OCI-M1 (cell line): Measurements from ENCODE around the gene FCGR3A.
"Not testable (repeated sequence)": the region's sequence is repeated elsewhere in the genome, so short reads cannot be mapped to it uniquely, and the experiment has no call there.

Source experiments
- DNase-seq: peaks from one replicate; lab custom pipeline; 2025; lab: John Stamatoyannopoulos, UW

FCGR3A gene

DNA sequence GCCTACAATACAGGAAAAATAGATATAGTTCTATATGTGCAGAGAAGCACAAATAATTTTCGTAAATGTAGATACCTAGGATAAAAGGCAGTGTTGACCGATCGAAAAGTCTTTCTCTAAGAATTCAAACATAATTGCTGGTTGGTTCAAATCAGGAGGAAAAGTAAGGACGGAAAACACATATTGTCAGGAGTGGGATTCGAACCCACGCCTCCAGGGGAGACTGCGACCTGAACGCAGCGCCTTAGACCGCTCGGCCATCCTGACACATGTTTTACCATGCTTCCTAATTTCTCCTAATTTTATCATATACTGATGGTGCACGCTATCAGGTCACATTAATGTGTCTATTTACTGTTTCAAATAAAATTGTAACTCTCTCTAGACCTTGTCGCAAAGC is 19.5 kb downstream of the FCGR3A start:
- peak; percentile 94 for DNase-seq

DNA sequence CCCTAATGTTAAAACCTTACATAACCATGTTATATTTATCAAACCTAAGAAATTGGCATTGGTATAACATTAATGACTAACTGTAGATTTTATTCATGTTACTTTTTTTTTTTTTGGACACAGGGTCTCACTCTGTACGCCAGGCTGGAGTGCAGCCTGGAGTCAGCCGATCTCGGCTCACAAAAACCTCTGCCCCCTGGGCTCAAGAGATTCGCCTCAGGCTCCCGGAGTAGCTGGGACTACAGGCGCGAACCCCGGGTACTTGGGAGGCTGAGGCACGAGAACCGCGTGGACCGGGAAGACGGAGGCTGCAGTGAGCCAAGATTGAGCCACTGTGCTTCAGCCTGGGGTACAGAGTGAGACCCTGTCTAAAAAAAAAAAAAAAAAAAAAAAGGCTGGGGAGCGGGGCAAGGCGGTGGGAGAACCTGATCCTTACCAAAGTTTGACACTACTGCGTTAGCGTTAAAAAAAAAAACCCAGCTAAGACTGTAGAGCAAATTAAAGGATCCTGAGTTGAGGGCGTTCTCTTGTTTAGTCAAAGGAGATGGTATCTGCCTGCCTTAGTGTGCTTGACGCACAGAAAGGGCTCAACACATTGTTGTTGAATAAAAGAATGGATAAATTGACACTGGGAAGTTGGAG is 20.0 kb downstream of the FCGR3A start:
- DNase-seq: peak; percentile 60

DNA sequence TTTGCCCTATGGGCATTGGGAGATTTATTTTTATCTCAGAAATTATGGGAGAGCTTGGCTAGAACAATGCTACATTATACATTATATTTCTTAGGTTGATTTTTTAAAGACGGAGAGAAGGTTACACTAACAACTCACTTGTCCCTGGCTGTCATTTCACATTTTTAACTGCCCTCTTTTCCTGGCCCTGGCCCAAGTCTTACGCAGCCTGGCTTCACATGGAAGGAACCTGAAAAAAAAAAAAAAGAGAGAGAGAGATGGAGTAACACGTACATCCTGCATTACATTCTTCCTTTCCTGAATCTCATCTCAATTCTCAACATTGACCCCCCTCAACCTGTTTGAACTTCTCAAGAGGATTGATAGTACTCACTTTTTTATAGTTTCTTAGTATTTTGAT is 21.1 kb downstream of the FCGR3A start:
- peak; percentile 33 for DNase-seq

DNA sequence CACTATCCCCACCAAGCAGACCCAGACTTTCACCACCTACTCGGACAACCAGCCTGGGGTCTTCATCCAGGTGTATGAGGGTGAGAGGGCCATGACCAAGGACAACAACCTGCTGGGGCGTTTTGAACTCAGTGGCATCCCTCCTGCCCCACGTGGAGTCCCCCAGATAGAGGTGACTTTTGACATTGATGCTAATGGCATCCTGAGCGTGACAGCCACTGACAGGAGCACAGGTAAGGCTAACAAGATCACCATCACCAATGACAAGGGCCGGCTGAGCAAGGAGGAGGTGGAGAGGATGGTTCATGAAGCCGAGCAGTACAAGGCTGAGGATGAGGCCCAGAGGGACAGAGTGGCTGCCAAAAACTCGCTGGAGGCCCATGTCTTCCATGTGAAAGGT is 23.7 kb downstream of the FCGR3A start:
- DNase-seq: not testable (repeated sequence)

DNA sequence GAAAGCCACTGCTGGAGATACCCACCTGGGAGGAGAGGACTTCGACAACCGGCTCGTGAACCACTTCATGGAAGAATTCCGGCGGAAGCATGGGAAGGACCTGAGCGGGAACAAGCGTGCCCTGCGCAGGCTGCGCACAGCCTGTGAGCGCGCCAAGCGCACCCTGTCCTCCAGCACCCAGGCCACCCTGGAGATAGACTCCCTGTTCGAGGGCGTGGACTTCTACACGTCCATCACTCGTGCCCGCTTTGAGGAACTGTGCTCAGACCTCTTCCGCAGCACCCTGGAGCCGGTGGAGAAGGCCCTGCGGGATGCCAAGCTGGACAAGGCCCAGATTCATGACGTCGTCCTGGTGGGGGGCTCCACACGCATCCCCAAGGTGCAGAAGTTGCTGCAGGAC is 24.3 kb downstream of the FCGR3A start:
- DNase-seq: not testable (repeated sequence)

DNA sequence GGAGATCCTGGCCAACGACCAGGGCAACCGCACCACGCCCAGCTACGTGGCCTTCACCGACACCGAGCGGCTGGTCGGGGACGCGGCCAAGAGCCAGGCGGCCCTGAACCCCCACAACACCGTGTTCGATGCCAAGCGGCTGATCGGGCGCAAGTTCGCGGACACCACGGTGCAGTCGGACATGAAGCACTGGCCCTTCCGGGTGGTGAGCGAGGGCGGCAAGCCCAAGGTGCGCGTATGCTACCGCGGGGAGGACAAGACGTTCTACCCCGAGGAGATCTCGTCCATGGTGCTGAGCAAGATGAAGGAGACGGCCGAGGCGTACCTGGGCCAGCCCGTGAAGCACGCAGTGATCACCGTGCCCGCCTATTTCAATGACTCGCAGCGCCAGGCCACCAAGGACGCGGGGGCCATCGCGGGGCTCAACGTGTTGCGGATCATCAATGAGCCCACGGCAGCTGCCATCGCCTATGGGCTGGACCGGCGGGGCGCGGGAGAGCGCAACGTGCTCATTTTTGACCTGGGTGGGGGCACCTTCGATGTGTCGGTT is 24.8 kb downstream of the FCGR3A start:
- DNase-seq: not testable (repeated sequence)

DNA sequence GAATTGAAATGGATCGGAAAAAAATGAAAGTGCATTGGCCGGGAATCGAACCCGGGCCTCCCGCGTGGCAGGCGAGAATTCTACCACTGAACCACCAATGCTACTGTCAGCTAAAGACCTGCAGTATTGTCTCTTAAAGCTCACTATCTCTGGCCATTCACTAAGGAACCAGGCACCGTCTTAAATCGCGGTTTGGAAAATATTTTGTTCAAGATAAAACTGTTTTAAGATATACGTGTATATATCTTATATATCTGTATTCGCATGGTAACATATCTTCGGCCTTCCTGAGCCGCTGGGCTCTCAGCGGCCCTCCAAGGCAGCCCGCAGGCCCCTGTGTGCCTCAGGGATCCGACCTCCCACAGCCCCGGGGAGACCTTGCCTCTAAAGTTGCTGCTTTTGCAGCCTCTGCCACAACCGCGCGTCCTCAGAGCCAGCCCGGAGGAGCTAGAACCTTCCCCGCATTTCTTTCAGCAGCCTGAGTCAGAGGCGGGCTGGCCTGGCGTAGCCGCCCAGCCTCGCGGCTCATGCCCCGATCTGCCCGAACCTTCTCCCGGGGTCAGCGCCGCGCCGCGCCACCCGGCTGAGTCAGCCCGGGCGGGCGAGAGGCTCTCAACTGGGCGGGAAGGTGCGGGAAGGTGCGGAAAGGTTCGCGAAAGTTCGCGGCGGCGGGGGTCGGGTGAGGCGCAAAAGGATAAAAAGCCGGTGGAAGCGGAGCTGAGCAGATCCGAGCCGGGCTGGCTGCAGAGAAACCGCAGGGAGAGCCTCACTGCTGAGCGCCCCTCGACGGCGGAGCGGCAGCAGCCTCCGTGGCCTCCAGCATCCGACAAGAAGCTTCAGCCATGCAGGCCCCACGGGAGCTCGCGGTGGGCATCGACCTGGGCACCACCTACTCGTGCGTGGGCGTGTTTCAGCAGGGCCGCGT is 25.5 kb downstream of the FCGR3A start, which contains the start of gene HSPA6:
TSS of gene HSPA6 (plus strand) at position 724 of the 925 bp plus-strand sequence. CDS start at position 843, 119 bp downstream.
- peak; percentile 82 for DNase-seq

DNA sequence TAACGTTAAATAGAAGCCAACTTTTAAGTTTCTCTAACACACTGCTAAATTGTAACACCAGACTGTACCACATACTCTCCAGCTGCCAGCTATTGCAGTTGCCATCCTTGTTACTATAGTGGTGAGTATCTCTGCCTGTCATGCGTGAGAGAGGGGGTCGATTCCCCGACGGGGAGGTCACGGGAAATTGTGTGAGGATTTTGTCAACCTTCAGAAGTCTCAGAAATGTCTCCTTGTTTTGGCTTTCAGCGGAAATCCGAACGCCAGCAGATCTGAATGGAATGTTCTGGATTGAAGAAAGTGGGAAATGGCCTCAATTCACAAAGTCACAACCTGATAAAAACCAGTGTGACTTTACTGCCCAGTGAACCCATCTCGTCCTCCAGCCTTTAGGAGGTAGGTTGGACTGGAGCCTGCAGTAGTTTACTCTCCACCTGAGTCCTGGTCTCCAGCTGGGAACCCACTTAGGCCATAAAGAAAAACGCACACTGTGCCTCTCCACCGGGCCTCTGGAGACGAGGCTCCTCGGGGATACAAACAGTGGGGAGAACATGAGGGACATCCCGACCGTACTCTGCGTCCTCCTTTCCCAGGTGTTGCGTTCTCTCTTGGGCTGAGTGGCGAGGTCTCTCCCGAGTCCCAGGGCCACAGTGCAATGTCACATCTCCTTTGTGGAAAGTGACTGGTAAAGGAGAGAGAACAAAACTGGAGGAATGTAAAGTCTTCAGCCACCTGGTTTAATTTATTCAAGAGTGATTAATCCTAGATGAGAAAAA is 26.4 kb downstream of the FCGR3A start:
- not testable (repeated sequence) for DNase-seq

DNA sequence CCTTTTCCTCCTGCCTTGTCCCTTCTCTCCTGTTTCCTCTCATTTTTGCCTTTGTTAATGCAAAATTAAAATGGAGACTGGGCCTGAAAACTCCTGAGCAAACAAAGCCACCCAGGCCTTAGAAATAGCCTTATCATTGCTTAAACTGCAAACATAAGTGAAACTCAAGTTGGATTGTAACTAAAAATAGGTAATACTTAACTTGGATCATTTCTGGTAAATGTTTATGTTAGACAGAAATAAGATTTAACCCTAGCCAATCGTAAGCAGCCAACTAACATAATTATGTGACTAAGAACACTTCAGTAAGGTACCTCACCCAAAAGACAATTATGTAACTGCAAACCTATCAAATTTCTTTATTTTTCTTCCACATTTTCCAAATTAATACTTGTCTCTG is 35.7 kb downstream of the FCGR3A start:
- not testable (repeated sequence) for DNase-seq

DNA sequence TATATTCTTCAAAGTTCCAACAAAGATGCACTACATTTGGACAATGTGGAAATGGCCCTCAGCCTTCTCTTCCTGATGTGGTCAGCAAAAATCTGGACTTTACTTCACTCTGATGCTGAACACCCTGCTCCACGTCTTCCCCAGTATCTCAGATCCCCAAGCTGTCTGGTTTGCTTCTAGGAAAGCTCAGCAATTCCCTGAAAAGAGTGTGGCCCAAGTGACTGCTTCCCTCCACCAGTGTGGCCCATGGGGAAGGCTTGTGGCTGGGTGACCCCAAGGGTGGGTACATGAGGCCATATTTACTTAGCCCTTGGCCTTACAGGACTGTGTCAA is 36.2 kb downstream of the FCGR3A start:
- DNase-seq: not testable (repeated sequence)

DNA sequence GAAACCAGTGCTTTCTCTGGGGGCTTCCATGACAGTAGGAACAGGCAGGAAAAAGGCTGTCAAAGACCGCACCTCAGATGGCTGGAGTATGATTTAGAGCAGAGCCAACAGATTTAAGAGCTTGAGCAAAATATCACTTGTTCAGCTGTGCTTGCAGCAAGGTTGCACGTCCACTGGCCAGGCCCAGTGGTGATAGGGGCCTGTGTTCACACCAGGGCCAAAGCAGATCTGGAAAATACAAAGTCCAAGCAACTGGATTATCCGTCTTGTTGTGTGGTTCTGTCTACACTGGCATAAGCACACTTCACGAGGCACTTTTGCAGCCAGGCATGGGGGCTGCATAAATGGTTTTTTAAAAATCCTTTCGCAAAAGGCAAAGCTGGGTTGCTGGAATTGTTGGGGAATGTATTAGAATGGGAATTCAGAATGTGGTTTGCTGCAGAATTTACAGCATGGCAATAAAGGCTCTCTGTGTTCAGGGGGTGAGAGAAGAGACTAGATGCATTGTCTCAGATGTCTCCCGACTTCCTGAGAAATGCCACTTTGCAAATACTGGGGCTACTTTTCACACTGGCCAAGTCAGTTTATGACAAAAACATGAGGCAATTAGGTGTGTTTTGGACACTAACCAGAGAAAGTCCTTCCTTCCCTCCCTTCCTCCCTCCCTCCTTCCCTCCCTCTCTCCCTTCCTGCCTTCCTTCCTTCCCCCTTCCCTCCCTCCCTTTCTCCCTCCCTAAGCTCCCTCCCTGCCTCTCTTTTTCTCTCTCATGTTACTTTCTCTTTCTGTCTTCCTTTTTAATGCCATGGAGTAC is 36.8 kb downstream of the FCGR3A start:
- not testable (repeated sequence) for DNase-seq

DNA sequence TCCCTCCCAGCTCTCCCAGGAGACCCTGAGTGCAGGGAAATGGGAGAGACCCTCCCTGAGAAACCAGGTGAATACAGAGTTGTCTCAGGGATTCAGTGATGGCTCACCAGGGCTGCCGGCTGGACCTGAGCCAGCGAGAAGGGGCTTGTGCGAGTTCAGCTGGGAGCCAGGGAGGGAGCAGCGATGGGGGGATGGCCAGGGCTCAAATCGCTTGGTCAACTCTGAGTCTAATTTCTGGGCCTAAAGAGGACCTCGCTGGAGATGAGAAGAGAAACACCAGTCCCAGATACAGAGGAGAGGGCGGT is 37.9 kb downstream of the FCGR3A start:
- no peak for DNase-seq

DNA sequence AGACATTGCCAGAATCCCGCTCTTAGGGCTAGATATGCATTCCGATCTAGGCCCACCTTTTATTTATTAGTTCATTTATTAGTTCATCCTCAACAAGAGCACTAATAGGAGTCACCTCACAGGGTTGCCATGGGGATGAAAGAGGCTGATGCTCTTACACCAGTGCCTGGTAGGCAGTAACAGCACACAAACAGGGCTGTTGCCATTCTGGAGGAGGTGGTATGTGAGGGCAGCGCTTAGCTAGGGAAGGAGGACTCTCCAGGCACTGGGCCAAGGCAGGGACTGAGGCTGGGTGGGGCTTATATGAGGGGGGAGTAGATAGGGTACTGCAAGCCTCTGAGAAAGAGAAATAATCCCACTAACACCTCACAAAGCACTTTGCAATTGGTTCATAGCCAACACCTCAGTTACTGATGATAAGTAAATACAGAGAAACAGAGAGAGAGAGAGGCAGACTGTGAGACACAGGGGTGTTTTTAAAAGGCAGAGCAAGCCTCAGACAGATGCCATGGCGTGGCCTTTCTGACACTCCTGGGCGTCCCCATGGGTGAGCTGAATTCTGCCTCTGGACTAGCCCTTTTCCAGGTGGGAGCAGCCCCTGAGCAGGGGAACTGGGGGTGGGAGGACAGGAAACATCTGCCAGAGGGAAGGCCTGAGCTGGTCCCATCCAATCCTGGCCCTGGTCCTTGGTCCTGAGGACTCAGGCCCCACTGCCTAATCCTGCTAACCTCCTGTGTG is 38.4 kb downstream of the FCGR3A start:
- DNase-seq: no peak

DNA sequence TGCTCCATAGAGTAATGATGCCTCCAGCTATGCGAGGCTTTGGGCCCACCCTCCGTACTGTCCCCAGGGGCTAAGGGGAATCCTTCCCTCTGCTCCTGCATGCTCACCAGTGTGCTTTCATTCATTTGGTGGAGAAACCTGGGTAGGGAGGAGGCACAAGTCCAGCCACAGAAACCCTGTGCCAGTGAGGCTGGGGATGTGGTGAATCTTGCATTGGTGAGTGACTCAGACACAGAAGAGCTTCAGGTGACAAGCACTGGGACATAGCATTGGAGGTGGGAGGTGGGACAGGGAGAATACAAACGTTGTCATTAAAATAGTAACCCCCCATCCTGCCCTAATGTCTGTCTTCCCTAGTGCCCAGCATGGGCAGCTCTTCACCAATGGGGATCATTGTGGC is 39.1 kb downstream of the FCGR3A start:
- no peak for DNase-seq

DNA sequence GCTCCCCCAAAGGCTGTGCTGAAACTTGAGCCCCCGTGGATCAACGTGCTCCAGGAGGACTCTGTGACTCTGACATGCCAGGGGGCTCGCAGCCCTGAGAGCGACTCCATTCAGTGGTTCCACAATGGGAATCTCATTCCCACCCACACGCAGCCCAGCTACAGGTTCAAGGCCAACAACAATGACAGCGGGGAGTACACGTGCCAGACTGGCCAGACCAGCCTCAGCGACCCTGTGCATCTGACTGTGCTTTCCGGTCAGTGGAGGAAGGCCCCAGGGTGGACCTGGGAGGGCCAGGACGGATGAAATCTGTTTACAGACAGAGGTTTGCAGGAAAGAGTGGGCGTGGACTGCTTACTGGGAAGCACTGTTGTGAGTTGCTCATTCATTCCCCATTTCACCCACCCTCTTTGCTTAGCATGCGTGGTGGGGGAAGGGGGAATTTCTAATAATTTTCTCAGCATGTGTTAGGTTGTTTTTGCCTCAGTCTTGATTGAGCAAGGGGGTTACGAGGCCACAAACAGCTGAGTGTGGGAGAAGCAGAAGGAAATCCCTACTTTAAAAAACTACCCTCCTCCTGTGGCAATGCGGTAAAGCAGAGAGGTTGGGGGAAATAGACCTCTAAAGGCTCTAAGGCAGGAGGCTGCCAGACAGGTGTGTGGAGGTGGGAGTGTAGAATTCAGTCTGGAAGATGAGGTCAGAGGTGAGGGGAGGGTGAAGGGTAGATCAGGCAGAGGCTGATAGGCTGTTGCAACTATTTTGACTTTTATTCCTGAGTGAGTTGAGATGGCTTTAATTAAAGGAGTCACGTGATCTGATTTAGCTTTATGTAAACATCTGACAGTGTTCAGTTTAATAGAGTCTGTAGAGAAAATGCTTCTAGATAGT is 43.0 kb downstream of the FCGR3A start:
- DNase-seq: peak; percentile 72

DNA sequence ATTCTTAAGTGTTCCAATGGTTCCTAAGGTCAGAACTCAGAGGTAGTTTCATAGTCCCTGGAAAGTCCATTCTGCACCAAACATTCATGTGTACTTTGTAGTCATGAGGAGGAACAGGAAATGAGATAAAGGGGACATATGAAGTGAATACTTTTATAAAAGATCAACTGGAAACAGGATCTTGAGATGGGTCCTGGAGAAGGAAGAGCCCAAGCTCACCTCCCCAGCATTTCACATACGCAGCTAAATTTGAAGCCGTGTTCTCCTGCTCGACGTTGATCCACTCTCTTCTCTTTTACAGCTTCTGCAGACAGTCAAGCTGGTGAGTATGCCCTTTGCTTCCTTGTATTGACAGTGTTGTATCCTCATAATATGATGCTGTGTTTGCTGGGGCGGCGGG is 43.9 kb downstream of the FCGR3A start:
- peak; percentile 75 for DNase-seq

DNA sequence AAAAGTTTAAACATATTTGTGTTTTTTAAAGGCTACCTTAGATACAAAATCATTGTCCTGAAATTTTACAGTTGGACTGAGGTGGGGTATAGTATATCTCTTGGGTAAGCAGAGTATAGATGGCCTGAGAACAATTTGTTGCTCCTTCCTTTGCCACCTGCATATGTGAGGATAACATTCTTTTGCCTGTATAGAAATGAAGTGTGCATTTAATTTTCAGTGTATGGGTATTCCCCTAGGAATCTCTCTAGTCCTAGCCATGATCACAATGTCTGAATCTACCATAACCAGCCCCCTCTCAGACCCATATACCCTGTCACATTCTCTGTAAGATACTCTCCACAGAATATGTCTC is 46.2 kb downstream of the FCGR3A start:
- no peak for DNase-seq

DNA sequence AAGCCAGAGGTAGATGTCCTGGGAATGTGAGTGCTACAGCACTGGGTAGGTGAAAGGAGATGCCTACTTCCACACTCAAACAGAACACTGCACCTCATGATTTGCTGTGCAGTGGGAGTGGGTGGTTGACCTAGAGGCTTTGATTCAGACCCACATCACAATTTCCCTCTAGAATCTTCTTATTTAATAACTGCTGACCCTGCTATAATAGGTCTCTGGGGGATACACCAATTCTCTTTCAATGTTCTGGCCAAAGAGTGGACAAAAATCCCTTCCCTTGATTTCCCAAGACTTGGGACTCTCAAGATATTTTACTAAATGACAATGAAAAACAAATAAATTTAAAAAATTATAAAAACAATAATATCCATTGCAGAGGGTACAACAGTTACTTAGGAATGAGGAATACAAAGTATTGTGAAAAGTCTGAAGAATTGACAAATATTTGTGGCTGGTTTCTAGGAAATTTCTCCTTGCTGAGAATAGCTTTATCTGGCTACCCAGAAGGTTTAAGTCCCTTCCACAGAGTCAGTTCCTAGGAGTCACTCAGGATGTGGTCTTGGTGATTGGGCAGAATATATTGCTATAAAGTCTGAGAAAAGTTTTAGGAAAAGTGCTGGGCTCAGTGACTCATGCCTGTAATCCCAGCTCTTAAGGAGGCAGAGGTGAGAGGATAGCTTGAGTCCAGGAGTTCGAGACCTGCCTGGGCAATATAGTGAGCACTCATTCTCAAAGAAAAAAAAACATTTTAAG is 46.8 kb downstream of the FCGR3A start:
- peak; percentile 96 for DNase-seq

DNA sequence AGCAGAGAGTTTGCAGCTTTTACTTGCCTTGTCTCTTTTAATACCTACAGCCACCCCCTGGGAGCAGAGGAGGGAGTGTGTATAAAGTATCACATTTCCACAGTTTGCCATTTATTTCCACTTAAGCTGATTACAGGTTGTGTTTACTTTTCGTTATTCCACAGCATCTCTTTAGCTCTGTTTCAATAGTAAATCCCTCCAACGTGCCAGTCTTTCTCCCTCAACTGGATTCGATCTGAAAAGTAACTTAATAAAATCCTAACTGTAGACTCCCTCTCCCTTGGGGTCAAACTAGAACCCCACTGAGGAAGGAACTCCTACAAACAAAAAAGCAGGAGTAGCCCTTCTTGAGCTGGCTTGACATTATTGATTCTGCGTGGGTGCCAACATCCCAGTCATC is 47.4 kb downstream of the FCGR3A start:
- DNase-seq: no peak
